ENCODE data around the gene CANT1. TPM values are rescaled to one million over a fixed set of nuclear protein-coding genes. Genes with fewer than 3 reads are reported as not detected.
A peak's percentile ranks its signal among the peaks of the same experiment; 100 is the strongest.

CANT1 gene
- total RNA-seq, 3 donors from 2014 or later (not counting 1 experiment from before 2014, with no cell fraction given): 40.0 to 58.8 (median 53.4) TPM

DNA sequence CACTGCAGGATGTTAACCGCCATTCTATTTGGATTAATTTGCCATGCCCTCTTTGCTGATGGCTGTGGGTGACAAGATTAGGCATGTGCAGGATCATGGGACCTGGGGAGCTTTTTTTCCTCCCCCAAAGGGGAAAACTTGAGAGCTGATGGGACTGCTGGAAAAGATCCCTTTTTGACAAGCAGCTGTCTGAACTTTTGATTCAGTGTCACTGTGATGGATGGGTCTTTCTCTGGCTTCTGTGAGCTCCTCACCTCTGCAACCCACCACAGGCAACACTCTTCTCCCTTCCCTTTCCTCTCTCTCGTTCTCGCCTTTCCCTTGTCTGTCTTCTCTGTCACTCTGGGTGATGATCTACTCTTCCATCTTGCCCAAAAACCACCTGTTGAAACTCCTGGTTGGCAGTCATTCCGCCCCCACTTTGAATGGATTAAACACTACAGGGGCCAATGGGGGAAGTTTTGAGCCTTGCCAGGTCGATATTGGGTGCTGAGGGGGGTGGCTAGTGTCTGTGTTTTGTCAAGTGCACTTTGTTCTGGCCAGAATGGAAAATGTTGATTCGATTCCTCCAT lies 3.1 kb upstream of the CANT1 start:
- H3K27ac Mint-ChIP-seq: no peak overlapping the region
- intact Hi-C loops (cut with micrococcal nuclease): no loop called here
- Histone ChIP-seq H3K4me3 (ENCODE audit: low read length) (no peak overlapping the region), H3K27ac (ENCODE audit: low read length) (no peak overlapping the region), H3K27me3 (ENCODE audit: control insufficient read depth, insufficient read depth, low read length) (no peaks in the 10 kb centered on the region), H3K9me3 (ENCODE audit: control insufficient read depth, insufficient read depth, low read length) (no peaks in the 10 kb centered on the region), H3K4me1 (ENCODE audit: control insufficient read depth, insufficient read depth, low read length) (peaks cover 23% of the 10 kb centered on the region), H3K36me3 (ENCODE audit: control insufficient read depth, insufficient read depth, low read length) (no peaks in the 10 kb centered on the region)
- peaks cover 9% of the 10 kb centered on the region in 2 donors for H3K27me3 Mint-ChIP-seq (ENCODE audit: low read depth in 2 of 2)
- WGBS (ENCODE audit: insufficient coverage): 81% methylated on average over 6 of the region's 6 CpGs
- ATAC-seq (no peak), DNase-seq (no peak)
- H3K4me1 Mint-ChIP-seq: peaks cover 15 to 22% of the 10 kb centered on the region in 2 donors
- no peak overlapping the region for H3K4me3 Mint-ChIP-seq
- TF ChIP-seq, protein P1, sequence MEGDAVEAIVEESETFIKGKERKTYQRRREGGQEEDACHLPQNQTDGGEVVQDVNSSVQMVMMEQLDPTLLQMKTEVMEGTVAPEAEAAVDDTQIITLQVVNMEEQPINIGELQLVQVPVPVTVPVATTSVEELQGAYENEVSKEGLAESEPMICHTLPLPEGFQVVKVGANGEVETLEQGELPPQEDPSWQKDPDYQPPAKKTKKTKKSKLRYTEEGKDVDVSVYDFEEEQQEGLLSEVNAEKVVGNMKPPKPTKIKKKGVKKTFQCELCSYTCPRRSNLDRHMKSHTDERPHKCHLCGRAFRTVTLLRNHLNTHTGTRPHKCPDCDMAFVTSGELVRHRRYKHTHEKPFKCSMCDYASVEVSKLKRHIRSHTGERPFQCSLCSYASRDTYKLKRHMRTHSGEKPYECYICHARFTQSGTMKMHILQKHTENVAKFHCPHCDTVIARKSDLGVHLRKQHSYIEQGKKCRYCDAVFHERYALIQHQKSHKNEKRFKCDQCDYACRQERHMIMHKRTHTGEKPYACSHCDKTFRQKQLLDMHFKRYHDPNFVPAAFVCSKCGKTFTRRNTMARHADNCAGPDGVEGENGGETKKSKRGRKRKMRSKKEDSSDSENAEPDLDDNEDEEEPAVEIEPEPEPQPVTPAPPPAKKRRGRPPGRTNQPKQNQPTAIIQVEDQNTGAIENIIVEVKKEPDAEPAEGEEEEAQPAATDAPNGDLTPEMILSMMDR (IDR thresholded peaks at IDR 0.05): no peak
- H3K9me3 Mint-ChIP-seq: no peaks in the 10 kb centered on the region
- H3K36me3 Mint-ChIP-seq: no peaks in the 10 kb centered on the region

DNA sequence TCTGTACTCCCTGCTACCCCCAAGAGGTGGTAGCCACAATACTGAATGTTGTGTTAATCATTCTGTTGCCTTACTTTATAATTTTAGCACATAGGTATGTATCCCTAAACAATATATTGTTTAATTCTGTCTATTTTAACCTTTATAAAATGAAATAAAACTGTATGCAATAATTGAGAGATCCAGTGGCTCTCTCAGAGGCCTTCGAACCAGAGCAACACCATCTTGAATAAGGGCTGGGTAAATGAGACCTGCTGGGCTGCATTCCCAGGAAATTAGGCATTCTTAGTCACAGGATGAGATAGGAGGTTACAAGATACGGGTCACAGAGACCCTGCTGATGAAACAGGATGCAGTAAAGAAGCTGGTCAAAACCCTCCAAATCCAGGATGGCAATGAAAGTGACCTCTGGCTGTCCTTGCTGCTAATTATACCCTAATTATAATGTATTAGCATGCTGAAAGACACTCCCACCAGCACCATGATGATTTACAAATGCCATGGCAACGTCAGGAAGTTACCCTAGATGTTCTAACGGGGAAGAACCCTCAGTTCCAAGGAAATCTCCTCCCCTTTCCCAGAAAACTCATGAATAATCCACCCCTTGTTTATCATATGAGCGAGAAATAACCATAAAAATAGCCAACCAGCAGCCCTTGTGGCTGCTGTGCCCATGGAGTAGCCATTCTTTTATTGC lies 2.0 kb upstream of the CANT1 start:
- no peaks in the 10 kb centered on the region for H3K9me3 ChIP-seq (ENCODE audit: control insufficient read depth, insufficient read depth, low read length)
- intact Hi-C loops (cut with micrococcal nuclease): no loop called here
- ATAC-seq: no peak
- Mint-ChIP-seq H3K27ac (peak overlapping the region; percentile 90 to 98), H3K9me3 (no peaks in the 10 kb centered on the region), H3K4me3 (peak overlapping the region; percentile 93), H3K27me3 (ENCODE audit: low read depth in 2 of 2) (peaks cover 9% of the 10 kb centered on the region in 2 donors), H3K36me3 (no peaks in the 10 kb centered on the region), H3K4me1 (peaks cover 25 to 32% of the 10 kb centered on the region in 2 donors)
- H3K4me3 ChIP-seq (ENCODE audit: low read length): no peak overlapping the region
- no peak overlapping the region for H3K27ac ChIP-seq (ENCODE audit: low read length)
- peaks cover 32% of the 10 kb centered on the region for H3K4me1 ChIP-seq (ENCODE audit: control insufficient read depth, insufficient read depth, low read length)
- H3K27me3 ChIP-seq (ENCODE audit: control insufficient read depth, insufficient read depth, low read length): no peaks in the 10 kb centered on the region
- 88% methylated on average over 5 of the region's 5 CpGs for WGBS (ENCODE audit: insufficient coverage)
- TF ChIP-seq, protein P1 (IDR thresholded peaks at IDR 0.05): no peak
- no peak for DNase-seq
- H3K36me3 ChIP-seq (ENCODE audit: control insufficient read depth, insufficient read depth, low read length): no peaks in the 10 kb centered on the region

DNA sequence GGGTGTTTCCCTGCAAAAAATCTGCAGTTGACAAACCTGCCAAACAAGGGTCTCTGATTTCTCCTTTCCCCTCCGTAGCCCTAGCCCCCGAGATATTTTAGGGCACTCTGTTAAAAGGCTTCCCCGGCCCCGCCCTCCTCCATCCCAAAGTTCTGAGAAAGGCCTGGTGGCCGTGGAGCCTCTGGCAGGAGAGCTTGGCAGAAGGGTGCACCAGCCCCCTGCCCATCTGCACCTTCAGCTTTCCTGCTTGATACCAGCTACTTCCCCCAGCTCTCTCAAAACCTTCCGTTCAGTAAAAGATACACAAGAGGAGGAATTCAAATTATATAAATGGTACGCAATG lies 711 bp upstream of the CANT1 start:
- H3K4me3 Mint-ChIP-seq: peak overlapping the region; percentile 93
- intact Hi-C loops (cut with micrococcal nuclease): no loop called here
- no peaks in the 10 kb centered on the region for H3K27me3 ChIP-seq (ENCODE audit: control insufficient read depth, insufficient read depth, low read length)
- no peaks in the 10 kb centered on the region for H3K9me3 ChIP-seq (ENCODE audit: control insufficient read depth, insufficient read depth, low read length)
- WGBS (ENCODE audit: insufficient coverage): 66% methylated on average over 5 of the region's 7 CpGs
- peaks cover 37 to 45% of the 10 kb centered on the region in 2 donors for H3K4me1 Mint-ChIP-seq
- H3K36me3 ChIP-seq (ENCODE audit: control insufficient read depth, insufficient read depth, low read length): no peaks in the 10 kb centered on the region
- peaks cover 45% of the 10 kb centered on the region for H3K4me1 ChIP-seq (ENCODE audit: control insufficient read depth, insufficient read depth, low read length)
- no peaks in the 10 kb centered on the region for H3K36me3 Mint-ChIP-seq
- DNase-seq (no peak), ATAC-seq (no peak)
- H3K27ac Mint-ChIP-seq: peak overlapping the region; percentile 90 to 98
- peak overlapping the region; percentile 66 for H3K27ac ChIP-seq (ENCODE audit: low read length)
- no peaks in the 10 kb centered on the region for H3K9me3 Mint-ChIP-seq
- H3K27me3 Mint-ChIP-seq (ENCODE audit: low read depth in 2 of 2): peaks cover 7 to 9% of the 10 kb centered on the region in 2 donors
- TF ChIP-seq, protein P1 (IDR thresholded peaks at IDR 0.05): no peak
- H3K4me3 ChIP-seq (ENCODE audit: low read length): peak overlapping the region; percentile 82
